GM18870 (cell line): ENCODE data around the gene SLC38A9.
A peak's percentile ranks its signal among the peaks of the same experiment; 100 is the strongest.
"Not testable (repeated sequence)": the region's sequence is repeated elsewhere in the genome, so short reads cannot be mapped to it uniquely, and the experiment has no call there.

ENCODE experiments used
- ATAC-seq: cut with Tn5 transposase; IDR thresholded peaks from one replicate; pipeline ENCODE4 v1.9.1; 2021; ENCODE audit warnings: moderate library complexity; ENCODE audit not compliant: unreplicated experiment

The SLC38A9 gene

GRCh38 chr5:55712023-55712859 lies at the start of gene SLC38A9:
SLC38A9 (minus strand) TSS chr5:55712324; CDS start chr5:55697958, 14,366 bp downstream.
- peak; percentile 96 for ATAC-seq

- not testable (repeated sequence) for ATAC-seq
Measured at GRCh38 chr5:55761721-55762120, 49.6 kb upstream of the SLC38A9 start.

GRCh38 chr5:55758714-55759113 lies 46.6 kb upstream of the SLC38A9 start:
- ATAC-seq = no peak

- ATAC-seq = no peak
Measured at GRCh38 chr5:55758231-55758630, 46.1 kb upstream of the SLC38A9 start.

GRCh38 chr5:55750499-55750898 lies 38.4 kb upstream of the SLC38A9 start:
- ATAC-seq = no peak

- no peak for ATAC-seq
Measured at GRCh38 chr5:55750063-55750462, 37.9 kb upstream of the SLC38A9 start.

- no peak for ATAC-seq
Measured at GRCh38 chr5:55749387-55749786, 37.3 kb upstream of the SLC38A9 start.

GRCh38 chr5:55747778-55748318 lies 35.7 kb upstream of the SLC38A9 start:
- ATAC-seq = no peak

GRCh38 chr5:55742778-55743177 lies 30.7 kb upstream of the SLC38A9 start:
- ATAC-seq = no peak

GRCh38 chr5:55737793-55738192 lies 25.7 kb upstream of the SLC38A9 start, which contains the start of gene DDX4:
DDX4 (plus strand) TSS chr5:55738061; CDS start chr5:55738964, 903 bp downstream.
- no peak for ATAC-seq

- ATAC-seq = no peak
Measured at GRCh38 chr5:55734658-55735057, 22.5 kb upstream of the SLC38A9 start.

GRCh38 chr5:55732585-55732984 lies 20.5 kb upstream of the SLC38A9 start:
- no peak for ATAC-seq

- no peak for ATAC-seq
Measured at GRCh38 chr5:55731848-55732247, 19.7 kb upstream of the SLC38A9 start.

GRCh38 chr5:55724281-55724680 lies 12.2 kb upstream of the SLC38A9 start:
- no peak for ATAC-seq

- no peak for ATAC-seq
Measured at GRCh38 chr5:55720188-55720703, 8.1 kb upstream of the SLC38A9 start.

GRCh38 chr5:55719026-55719425 lies 6.9 kb upstream of the SLC38A9 start:
- not testable (repeated sequence) for ATAC-seq

GRCh38 chr5:55715519-55716078 lies 3.5 kb upstream of the SLC38A9 start:
- no peak for ATAC-seq

GRCh38 chr5:55714749-55715148 lies 2.6 kb upstream of the SLC38A9 start:
- ATAC-seq = no peak

- no peak for ATAC-seq
Measured at GRCh38 chr5:55714339-55714738, 2.2 kb upstream of the SLC38A9 start.

- ATAC-seq = no peak
Measured at GRCh38 chr5:55713871-55714270, 1.7 kb upstream of the SLC38A9 start.

- no peak for ATAC-seq
Measured at GRCh38 chr5:55711507-55712022, 559 bp downstream of the SLC38A9 start.

- ATAC-seq = no peak
Measured at GRCh38 chr5:55708732-55709131, 3.4 kb downstream of the SLC38A9 start.
